Hepatocyte (in vitro differentiated cells): ENCODE measurements around the gene HEMK1. TPM values are rescaled to one million over a fixed set of nuclear protein-coding genes. Genes with fewer than 3 reads are reported as not detected.

ENCODE experiments used
- DNase-seq: peaks from one replicate; pipeline ENCODE4 v3.0.0-alpha.2; 2016; ENCODE audit warnings: low spot score
- H2AFZ ChIP-seq: fragments of 200-600 bp; sonication (generic); 2 replicates; pipeline ENCODE4 v1.6.0; 2016; ENCODE audit warnings: antibody characterized with exemption, mild to moderate bottlenecking
- H3K27ac ChIP-seq: fragments of 200-600 bp; sonication (generic); 2 replicates; pipeline ENCODE4 v1.5.1; 2016; ENCODE audit warnings: mild to moderate bottlenecking
- H3K27me3 ChIP-seq: fragments of 200-600 bp; sonication (generic); 2 replicates; pipeline ENCODE4 v1.6.1; 2016
- H3K36me3 ChIP-seq: fragments of 200-600 bp; sonication (generic); replicated peaks from 2 replicates; pipeline ENCODE4 v1.5.1; 2016; ENCODE audit warnings: low read depth; ENCODE audit not compliant: insufficient read depth
- H3K4me1 ChIP-seq: fragments of 200-600 bp; sonication (generic); 2 replicates; pipeline ENCODE4 v1.5.1; 2016; ENCODE audit warnings: mild to moderate bottlenecking, moderate library complexity; ENCODE audit not compliant: insufficient read depth
- H3K4me2 ChIP-seq: fragments of 200-600 bp; sonication (generic); 2 replicates; pipeline ENCODE4 v1.6.0; 2016
- H3K4me3 ChIP-seq: fragments of 200-600 bp; sonication (generic); 2 replicates; pipeline ENCODE4 v1.5.1; 2016; ENCODE audit warnings: mild to moderate bottlenecking
- H3K79me2 ChIP-seq: fragments of 200-600 bp; sonication (generic); 2 replicates; pipeline ENCODE4 v1.6.0; 2017; ENCODE audit warnings: mild to moderate bottlenecking
- H3K9me2 ChIP-seq: fragments of 200-600 bp; sonication (generic); replicated peaks from 2 replicates; pipeline ENCODE4 v1.6.0; 2017; ENCODE audit warnings: mild to moderate bottlenecking; ENCODE audit not compliant: insufficient read depth
- H3K9me3 ChIP-seq: fragments of 200-600 bp; sonication (generic); 2 replicates; pipeline ENCODE4 v1.5.1; 2016; ENCODE audit warnings: low read depth, mild to moderate bottlenecking
- H4K20me1 ChIP-seq: fragments of 200-600 bp; sonication (generic); 2 replicates; pipeline ENCODE4 v1.6.0; 2016; ENCODE audit warnings: mild to moderate bottlenecking; ENCODE audit not compliant: insufficient read depth, poor library complexity, severe bottlenecking
- EZH2 ChIP-seq: fragments of 200-600 bp; sonication (generic); IDR thresholded peaks from 2 replicates; pipeline ENCODE4 v1.6.1; 2016; ENCODE audit warnings: antibody characterized with exemption, mild to moderate bottlenecking, borderline replicate concordance
- EZH2phosphoT487 ChIP-seq: fragments of 200-600 bp; sonication (generic); IDR thresholded peaks from one replicate; pipeline ENCODE4 v1.6.1; 2018; ENCODE audit warnings: antibody characterized with exemption, mild to moderate bottlenecking, low read depth, moderate library complexity; ENCODE audit not compliant: unreplicated experiment, severe bottlenecking
- WGBS: methylation state at CpG from one replicate; pipeline ENCODE4 v1.1.6; 2016; ENCODE audit warnings: low lambda C conversion rate; ENCODE audit errors: missing lambda C conversion rate; 5-methylcytosine and 5-hydroxymethylcytosine counted together
- polyA plus RNA-seq: library from polyadenylated mRNA; unstranded; fragments of >200 nt; fragmentation: Nextera tagmentation; extraction: Ambion mirVana; gene quantifications from 2 replicates; pipeline ENCODE4 v1.2.1, GENCODE V29; 2016
- total RNA-seq: library from RNA; depleted of rRNA; stranded (reverse); fragments of >200 nt; gene quantifications from 2 replicates; pipeline ENCODE4 v1.2.3, GENCODE V29; 2014
- TF ChIP-seq, protein P1 (sequence below): fragments of 200-600 bp; sonication (generic); IDR thresholded peaks from 2 replicates; pipeline ENCODE4 v1.5.1; 2016; ENCODE audit warnings: antibody characterized with exemption, mild to moderate bottlenecking; ENCODE audit not compliant: poor library complexity

The HEMK1 gene
- total and polyA plus RNA-seq, 2 experiments from 2014 or later, result 18.6 to 27.2 TPM

DNA sequence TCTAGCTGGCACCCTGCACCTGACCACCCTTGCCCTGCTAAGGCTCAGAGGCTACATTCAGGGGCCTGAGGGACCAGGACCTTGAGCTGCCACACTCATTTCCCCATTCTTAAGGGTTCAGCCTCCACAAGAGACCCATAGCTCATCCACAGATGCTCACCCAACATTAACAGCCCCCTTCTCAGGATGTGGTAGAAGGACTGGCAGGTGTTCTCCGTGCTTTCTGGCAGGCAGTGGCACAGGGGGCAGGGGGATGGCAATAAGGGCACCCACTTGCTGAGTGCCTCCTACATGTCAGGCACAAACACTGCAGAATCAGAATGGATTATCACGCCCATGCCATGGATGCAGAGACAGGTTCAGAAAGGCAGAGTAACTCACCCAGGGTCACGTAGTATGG, 57.1 kb downstream of the HEMK1 start:
- Histone ChIP-seq H3K9me2 (no peaks in the 10 kb centered on the region), H4K20me1 (peaks cover 7% of the 10 kb centered on the region), H3K4me3 (no peak overlapping the region), H3K36me3 (no peaks in the 10 kb centered on the region), H3K79me2 (peaks cover 33% of the 10 kb centered on the region), H3K4me2 (no peak overlapping the region), H3K9me3 (no peaks in the 10 kb centered on the region), H3K27me3 (no peaks in the 10 kb centered on the region), H3K4me1 (no peaks in the 10 kb centered on the region), H3K27ac (no peak overlapping the region), H2AFZ (no peak overlapping the region)
- WGBS, result 98% methylated on average over 3 of the region's 3 CpGs
- DNase-seq, result no peak
- TF ChIP-seq EZH2phosphoT487 (no peak), EZH2 (no peak)
- TF ChIP-seq, protein P1, sequence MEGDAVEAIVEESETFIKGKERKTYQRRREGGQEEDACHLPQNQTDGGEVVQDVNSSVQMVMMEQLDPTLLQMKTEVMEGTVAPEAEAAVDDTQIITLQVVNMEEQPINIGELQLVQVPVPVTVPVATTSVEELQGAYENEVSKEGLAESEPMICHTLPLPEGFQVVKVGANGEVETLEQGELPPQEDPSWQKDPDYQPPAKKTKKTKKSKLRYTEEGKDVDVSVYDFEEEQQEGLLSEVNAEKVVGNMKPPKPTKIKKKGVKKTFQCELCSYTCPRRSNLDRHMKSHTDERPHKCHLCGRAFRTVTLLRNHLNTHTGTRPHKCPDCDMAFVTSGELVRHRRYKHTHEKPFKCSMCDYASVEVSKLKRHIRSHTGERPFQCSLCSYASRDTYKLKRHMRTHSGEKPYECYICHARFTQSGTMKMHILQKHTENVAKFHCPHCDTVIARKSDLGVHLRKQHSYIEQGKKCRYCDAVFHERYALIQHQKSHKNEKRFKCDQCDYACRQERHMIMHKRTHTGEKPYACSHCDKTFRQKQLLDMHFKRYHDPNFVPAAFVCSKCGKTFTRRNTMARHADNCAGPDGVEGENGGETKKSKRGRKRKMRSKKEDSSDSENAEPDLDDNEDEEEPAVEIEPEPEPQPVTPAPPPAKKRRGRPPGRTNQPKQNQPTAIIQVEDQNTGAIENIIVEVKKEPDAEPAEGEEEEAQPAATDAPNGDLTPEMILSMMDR, result no peak

DNA sequence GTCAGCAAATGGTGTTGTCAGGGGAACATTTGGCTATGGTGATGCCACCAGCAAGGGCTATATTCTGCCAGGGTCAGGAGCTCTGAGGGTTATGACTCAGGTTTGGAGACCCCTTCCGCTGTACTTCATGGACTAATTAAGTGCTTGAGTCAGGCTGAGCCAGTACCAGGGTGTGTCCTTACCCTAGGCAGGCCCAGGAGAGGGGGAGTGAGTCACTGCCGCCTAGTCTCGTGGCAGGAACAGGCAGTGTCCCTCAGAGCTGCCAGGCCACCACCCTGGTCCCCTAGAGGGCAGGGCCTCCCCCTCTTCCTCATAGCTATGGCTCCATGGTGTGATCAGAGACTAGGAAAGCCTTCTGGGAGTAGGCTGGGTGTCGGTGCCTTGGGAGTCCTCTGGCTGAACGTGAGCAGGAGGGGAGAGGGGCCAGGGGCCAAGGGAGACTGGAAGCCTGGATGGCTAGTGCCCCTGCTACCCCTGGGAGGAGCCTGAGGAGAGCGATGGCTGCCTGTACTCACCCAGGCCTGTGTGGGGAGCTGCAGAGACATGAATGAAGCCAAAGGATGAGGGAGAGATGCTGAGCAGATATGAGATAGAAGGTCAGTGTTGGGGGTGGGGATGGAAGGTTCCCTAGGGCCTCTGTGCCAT, 58.2 kb downstream of the HEMK1 start:
- no peak for DNase-seq
- TF ChIP-seq EZH2phosphoT487, result no peak
- TF ChIP-seq EZH2, result no peak
- TF ChIP-seq, protein P1, result no peak
- H3K4me2 ChIP-seq, result no peak overlapping the region
- no peaks in the 10 kb centered on the region for H3K4me1 ChIP-seq
- H3K27me3 ChIP-seq, result no peaks in the 10 kb centered on the region
- H3K27ac ChIP-seq, result no peak overlapping the region
- no peaks in the 10 kb centered on the region for H3K36me3 ChIP-seq
- WGBS, result 64% methylated on average over 6 of the region's 6 CpGs
- H2AFZ ChIP-seq, result no peak overlapping the region
- H3K9me2 ChIP-seq, result no peaks in the 10 kb centered on the region
- H3K4me3 ChIP-seq, result no peak overlapping the region
- H4K20me1 ChIP-seq, result peaks cover 11% of the 10 kb centered on the region
- no peaks in the 10 kb centered on the region for H3K9me3 ChIP-seq
- H3K79me2 ChIP-seq, result peaks cover 37% of the 10 kb centered on the region

DNA sequence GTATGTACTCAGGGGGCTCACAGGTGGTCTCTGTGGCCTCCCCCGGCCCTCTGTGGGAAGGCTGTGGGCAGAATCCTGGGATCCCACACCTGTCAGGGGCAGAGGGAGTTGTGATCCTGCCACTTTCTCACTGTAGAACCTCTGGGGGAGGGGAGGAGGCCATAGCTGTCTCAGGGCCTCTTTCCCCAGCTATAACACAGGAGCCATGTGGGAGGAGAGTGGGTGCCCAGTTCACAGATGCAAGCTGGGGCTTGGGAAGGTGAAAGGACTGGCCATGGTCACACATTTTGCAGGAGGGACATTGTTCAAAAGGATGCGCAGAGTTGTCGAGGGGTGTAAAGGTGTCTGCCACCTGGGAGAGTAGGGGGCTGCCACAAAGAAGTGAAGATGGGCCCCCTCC, 59.3 kb downstream of the HEMK1 start:
- Histone ChIP-seq H2AFZ (no peak overlapping the region), H4K20me1 (peaks cover 12% of the 10 kb centered on the region), H3K4me3 (no peak overlapping the region), H3K36me3 (no peaks in the 10 kb centered on the region), H3K27ac (no peak overlapping the region), H3K79me2 (peaks cover 36% of the 10 kb centered on the region), H3K9me3 (no peaks in the 10 kb centered on the region), H3K27me3 (no peaks in the 10 kb centered on the region), H3K9me2 (no peaks in the 10 kb centered on the region), H3K4me2 (no peak overlapping the region), H3K4me1 (no peaks in the 10 kb centered on the region)
- TF ChIP-seq EZH2 (no peak), EZH2phosphoT487 (no peak)
- TF ChIP-seq, protein P1, result no peak
- WGBS, result 99% methylated on average over 3 of the region's 3 CpGs
- no peak for DNase-seq
